Upper lobe of left lung (tissue), 6 donors: ENCODE measurements around the gene PHKB. TPM values are rescaled to one million over a fixed set of nuclear protein-coding genes. Genes with fewer than 3 reads are reported as not detected.

Experiments used
- ATAC-seq, 2 donors: fragments of 200-7000 bp; cut with Tn5 transposase; one replicate each; pipeline ENCODE4 v1.9.1; 2022; ENCODE audit warnings: mild to moderate bottlenecking in 2 of 2, moderate library complexity in 2 of 2; ENCODE audit not compliant: low FRiP score in 2 of 2
- DNase-seq, 2 donors: peaks; one replicate each; pipeline ENCODE4 v3.0.0-alpha.2; 2019 to 2020
- H3K27ac ChIP-seq, 4 donors: fragments of 200-600 bp; sonication (generic); one replicate each; pipeline ENCODE4 v1.5.1; 2016 to 2019
- H3K27me3 ChIP-seq, 4 donors: fragments of 200-600 bp; sonication (generic); one replicate each; pipeline ENCODE4 v1.5.1; 2017 to 2019
- H3K36me3 ChIP-seq, 4 donors: fragments of 200-600 bp; sonication (generic); one replicate each; pipeline ENCODE4 v1.5.1; 2016 to 2019
- H3K4me1 ChIP-seq, 4 donors: fragments of 200-600 bp; sonication (generic); one replicate each; pipeline ENCODE4 v1.5.1; 2018 to 2019
- H3K4me3 ChIP-seq, 4 donors: fragments of 200-600 bp; sonication (generic); one replicate each; pipeline ENCODE4 v1.5.1; 2017 to 2019; ENCODE audit warnings: mild to moderate bottlenecking in 2 of 4, moderate library complexity in 1 of 4
- H3K9me3 ChIP-seq, 4 donors: fragments of 200-600 bp; sonication (generic); one replicate each; pipeline ENCODE4 v1.5.1; 2018 to 2019
- CTCF ChIP-seq, 6 experiments: fragments of 450-650 bp in 4 of 6; fragments of 200-600 bp in 2 of 6; sonication (generic) in 2 of 6; IDR thresholded peaks; one replicate each; pipeline ENCODE4 v1.5.1; 2016 to 2019; ENCODE audit warnings: antibody characterized with exemption in 6 of 6
- EP300 ChIP-seq, 4 donors: sonication (generic); formaldehyde crosslinking; IDR thresholded peaks; one replicate each; pipeline ENCODE4 v1.5.1; 2017; ENCODE audit warnings: antibody characterized with exemption in 4 of 4, control low read depth in 2 of 4
- POLR2A ChIP-seq, 4 donors: fragments of 450-650 bp; IDR thresholded peaks; one replicate each; pipeline ENCODE4 v1.5.1; 2016 to 2017; ENCODE audit warnings: antibody characterized with exemption in 4 of 4, mild to moderate bottlenecking in 2 of 4
- POLR2AphosphoS5 ChIP-seq, 2 donors: sonication (generic); formaldehyde crosslinking; IDR thresholded peaks; one replicate each; pipeline ENCODE4 v1.5.1; 2017; ENCODE audit warnings: antibody characterized with exemption in 2 of 2
- WGBS, 2 donors: methylation state at CpG; one replicate each; pipeline ENCODE4 v1.1.5; 2017 to 2018; 5-methylcytosine and 5-hydroxymethylcytosine counted together
- total RNA-seq, 6 donors: library from RNA; depleted of rRNA in 4 of 6; stranded (reverse); fragments of >200 nt in 4 of 6; gene quantifications; one replicate each; pipeline versions ENCODE4 v1.1.0 to v1.2.1, GENCODE V29; 2016 to 2021
- donor health status: DM: no; HTN: no; CAD: no; lungs with moderate emphysema.
- donor health status: DM: no; HTN: yes; CAD: no; lungs with severe emphysema.

The PHKB gene
- total RNA-seq, 6 donors from 2014 or later: 63.0 to 135 (median 78.5) TPM

GRCh38 chr16:47712276-47713224, 251.4 kb downstream of the PHKB start:
- TF ChIP-seq POLR2AphosphoS5 (IDR thresholded peaks at IDR 0.05) (no peak), CTCF (IDR thresholded peaks at IDR 0.05) (no peak), POLR2A (IDR thresholded peaks at IDR 0.05) (no peak), EP300 (IDR thresholded peaks at IDR 0.05) (no peak)
- peaks cover 0 to 13% (median 5%) of the 10 kb centered on the region in 4 donors for H3K4me1 ChIP-seq
- WGBS, 2 donors: 72 to 81% methylated on average over 10 to 17 of the region's 17 CpGs
- H3K27me3 ChIP-seq: no peaks in the 10 kb centered on the region
- no peaks in the 10 kb centered on the region for H3K36me3 ChIP-seq
- no peak overlapping the region for H3K4me3 ChIP-seq
- no peaks in the 10 kb centered on the region for H3K9me3 ChIP-seq
- DNase-seq (peak in 1 of 2 donors; percentile 73), ATAC-seq (peak; percentile 43 to 49)
- H3K27ac ChIP-seq: peak overlapping the region in 3 of 4 donors; percentile 45 to 54 (median 46)

DNA sequence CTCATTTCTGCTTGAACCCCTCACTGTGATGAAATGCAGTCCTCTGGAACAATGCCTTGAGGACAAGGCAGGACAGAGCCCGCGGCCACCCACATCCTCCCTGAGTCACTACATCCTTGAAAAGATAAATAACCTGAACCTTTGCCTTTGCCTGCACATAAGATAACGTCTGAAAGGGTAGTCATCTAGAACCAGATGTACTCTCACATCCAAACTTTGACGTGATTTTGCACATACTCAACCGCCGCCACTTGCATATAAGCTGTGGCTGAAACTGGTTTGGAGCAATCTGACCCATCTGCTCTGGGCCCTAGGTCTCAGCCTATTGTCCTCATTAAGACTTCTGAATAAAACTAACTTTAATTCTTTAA, 252.1 kb downstream of the PHKB start:
- WGBS, 2 donors: 37 to 50% methylated on average over 6 of the region's 6 CpGs

DNA sequence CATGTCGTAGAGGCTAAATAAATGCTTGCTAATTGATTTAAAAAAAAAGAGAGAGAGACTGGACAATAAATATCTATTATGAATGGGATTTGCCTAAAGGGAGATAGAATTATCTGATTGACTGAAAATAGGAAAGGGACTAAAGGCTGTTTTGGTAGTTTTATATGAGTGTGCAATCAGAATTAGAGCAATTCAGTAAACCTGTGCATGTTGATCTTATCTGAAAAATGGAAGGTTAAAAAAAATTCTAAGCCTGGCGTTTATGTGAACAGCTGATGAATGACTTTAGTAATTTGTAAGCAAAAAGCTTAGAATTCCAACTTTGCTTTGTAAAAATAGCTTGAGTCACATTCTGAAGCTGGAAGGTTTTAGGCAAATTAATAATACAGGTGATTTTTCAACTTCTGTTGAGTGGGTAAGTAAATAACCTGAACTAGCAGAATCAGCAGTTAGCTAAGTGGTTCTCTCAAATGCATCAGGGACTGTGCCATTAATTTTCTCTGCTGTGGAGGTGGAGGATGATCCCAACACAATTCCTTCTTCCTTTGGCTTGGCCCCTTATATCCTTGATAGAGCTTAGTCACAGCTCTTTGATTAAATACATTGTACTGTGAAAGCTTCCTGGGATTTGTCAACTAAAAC, 254.4 kb downstream of the PHKB start:
- H3K4me3 ChIP-seq: no peak overlapping the region
- no peak for ATAC-seq
- H3K36me3 ChIP-seq: no peaks in the 10 kb centered on the region
- 66 to 71% methylated on average over 2 of the region's 2 CpGs for WGBS, 2 donors
- DNase-seq: no peak
- H3K4me1 ChIP-seq: peaks cover 0 to 13% (median 5%) of the 10 kb centered on the region in 4 donors
- TF ChIP-seq POLR2A (IDR thresholded peaks at IDR 0.05) (no peak), POLR2AphosphoS5 (IDR thresholded peaks at IDR 0.05) (no peak)
- no peaks in the 10 kb centered on the region for H3K27me3 ChIP-seq
- no peaks in the 10 kb centered on the region for H3K9me3 ChIP-seq
- no peak overlapping the region for H3K27ac ChIP-seq

More for the DNA sequence above, 252.1 kb downstream of the PHKB start:
- Histone ChIP-seq H3K4me1 (peaks cover 0 to 13% (median 5%) of the 10 kb centered on the region in 4 donors), H3K4me3 (no peak overlapping the region), H3K27ac (peak overlapping the region in 2 of 4 donors; percentile 49 to 59), H3K9me3 (no peaks in the 10 kb centered on the region), H3K27me3 (no peaks in the 10 kb centered on the region), H3K36me3 (no peaks in the 10 kb centered on the region)
- TF ChIP-seq EP300 (IDR thresholded peaks at IDR 0.05) (peak in 2 of 4 donors; percentile 47 to 78), CTCF (IDR thresholded peaks at IDR 0.05) (no peak), POLR2AphosphoS5 (IDR thresholded peaks at IDR 0.05) (peak in 1 of 2 donors; percentile 29), POLR2A (IDR thresholded peaks at IDR 0.05) (no peak)
- ATAC-seq: no peak
- DNase-seq: no peak

GRCh38 chr16:47716571-47716970, 255.4 kb downstream of the PHKB start:
- no peaks in the 10 kb centered on the region for H3K36me3 ChIP-seq
- peaks cover 0 to 10% (median 5%) of the 10 kb centered on the region in 4 donors for H3K4me1 ChIP-seq
- DNase-seq (no peak), ATAC-seq (no peak)
- TF ChIP-seq POLR2AphosphoS5 (IDR thresholded peaks at IDR 0.05): no peak
- no peak for TF ChIP-seq POLR2A (IDR thresholded peaks at IDR 0.05)
- no peak for TF ChIP-seq EP300 (IDR thresholded peaks at IDR 0.05)
- no peaks in the 10 kb centered on the region for H3K27me3 ChIP-seq
- H3K9me3 ChIP-seq: no peaks in the 10 kb centered on the region
- H3K4me3 ChIP-seq: no peak overlapping the region
- WGBS, 2 donors: 63 to 73% methylated on average over 5 of the region's 5 CpGs
- no peak overlapping the region for H3K27ac ChIP-seq

DNA sequence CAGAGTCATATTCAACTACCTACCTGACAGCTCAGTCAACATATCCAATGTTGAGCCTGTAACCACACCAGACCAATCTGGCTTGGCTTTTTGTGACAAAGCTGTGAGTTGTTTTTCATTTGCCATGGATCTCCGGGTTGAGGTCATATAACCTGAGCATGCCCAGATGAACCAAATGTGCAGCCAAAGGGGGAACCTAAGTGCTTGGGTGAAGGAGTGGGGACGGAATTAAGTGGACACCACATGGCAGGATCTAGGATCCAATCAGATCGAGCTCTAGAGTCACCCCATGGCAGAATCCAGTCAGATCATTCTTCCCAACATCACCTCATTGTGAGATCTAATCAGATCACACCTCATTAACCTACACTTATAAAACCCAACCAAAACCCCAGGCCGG, 258.6 kb downstream of the PHKB start:
- TF ChIP-seq CTCF (IDR thresholded peaks at IDR 0.05): no peak
- no peak for TF ChIP-seq POLR2A (IDR thresholded peaks at IDR 0.05)
- no peak for TF ChIP-seq EP300 (IDR thresholded peaks at IDR 0.05)
- no peak for TF ChIP-seq POLR2AphosphoS5 (IDR thresholded peaks at IDR 0.05)
- 82 to 86% methylated on average over 4 of the region's 4 CpGs for WGBS, 2 donors
- DNase-seq (no peak), ATAC-seq (no peak)
- no peak overlapping the region for H3K27ac ChIP-seq
- no peaks in the 10 kb centered on the region for H3K27me3 ChIP-seq
- H3K9me3 ChIP-seq: no peaks in the 10 kb centered on the region
- no peaks in the 10 kb centered on the region for H3K4me1 ChIP-seq
- H3K36me3 ChIP-seq: no peaks in the 10 kb centered on the region
- no peak overlapping the region for H3K4me3 ChIP-seq
